ENCODE measurements around the gene TMEM203. TPM values are rescaled to one million over a fixed set of nuclear protein-coding genes. Genes with fewer than 3 reads are reported as not detected.

TMEM203 gene
- total and polyA plus RNA-seq, 2 of the 13 experiments (the other 11 are each of a cell fraction or from before 2014, with no cell fraction given), result 23.4 to 36.7 TPM

DNA sequence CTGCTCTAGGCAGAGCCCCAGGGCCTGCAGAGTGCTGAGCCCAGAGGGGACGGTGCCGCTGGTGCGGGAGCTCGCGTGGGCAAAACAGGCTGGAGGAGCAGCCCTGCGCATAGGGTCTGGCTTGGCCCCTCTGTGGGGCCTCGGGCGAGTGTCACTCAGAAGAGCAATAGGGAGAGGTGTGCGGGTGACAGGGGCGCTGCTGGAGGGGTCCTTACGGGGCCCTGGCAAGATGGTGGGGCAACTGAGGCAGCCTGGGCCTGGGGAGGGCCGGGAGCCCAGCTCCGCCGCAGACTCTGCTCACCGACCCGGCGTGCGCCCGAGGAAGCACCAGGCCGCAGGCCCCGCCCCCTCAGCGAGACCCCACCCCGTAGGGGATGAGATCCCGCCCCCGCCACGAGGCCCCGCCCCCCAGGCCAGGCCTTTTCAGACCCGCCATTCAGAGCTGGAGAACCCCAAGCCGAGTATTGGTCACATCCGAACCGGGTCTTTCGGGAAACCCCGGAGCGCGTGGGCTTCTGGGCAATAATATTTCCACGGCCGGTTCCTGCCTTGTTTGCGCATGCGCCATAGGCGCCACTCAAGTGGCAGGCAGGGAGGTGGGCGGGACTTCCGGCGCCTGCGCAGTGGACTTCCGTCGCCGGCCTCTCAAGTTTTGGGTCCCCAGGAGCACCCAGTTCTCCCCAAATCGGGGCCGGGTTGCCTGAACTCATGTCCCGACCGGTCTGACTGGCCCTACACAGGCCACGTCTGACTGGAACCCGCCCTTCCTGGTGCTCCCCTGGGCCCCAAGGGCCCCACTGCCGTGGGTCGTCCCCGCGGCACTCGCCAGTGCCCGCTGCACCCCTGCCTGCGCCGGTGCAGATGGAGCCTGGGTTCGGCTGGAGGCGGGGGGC is 17.9 kb upstream of the TMEM203 start (continued):
- TF ChIP-seq, protein P1, sequence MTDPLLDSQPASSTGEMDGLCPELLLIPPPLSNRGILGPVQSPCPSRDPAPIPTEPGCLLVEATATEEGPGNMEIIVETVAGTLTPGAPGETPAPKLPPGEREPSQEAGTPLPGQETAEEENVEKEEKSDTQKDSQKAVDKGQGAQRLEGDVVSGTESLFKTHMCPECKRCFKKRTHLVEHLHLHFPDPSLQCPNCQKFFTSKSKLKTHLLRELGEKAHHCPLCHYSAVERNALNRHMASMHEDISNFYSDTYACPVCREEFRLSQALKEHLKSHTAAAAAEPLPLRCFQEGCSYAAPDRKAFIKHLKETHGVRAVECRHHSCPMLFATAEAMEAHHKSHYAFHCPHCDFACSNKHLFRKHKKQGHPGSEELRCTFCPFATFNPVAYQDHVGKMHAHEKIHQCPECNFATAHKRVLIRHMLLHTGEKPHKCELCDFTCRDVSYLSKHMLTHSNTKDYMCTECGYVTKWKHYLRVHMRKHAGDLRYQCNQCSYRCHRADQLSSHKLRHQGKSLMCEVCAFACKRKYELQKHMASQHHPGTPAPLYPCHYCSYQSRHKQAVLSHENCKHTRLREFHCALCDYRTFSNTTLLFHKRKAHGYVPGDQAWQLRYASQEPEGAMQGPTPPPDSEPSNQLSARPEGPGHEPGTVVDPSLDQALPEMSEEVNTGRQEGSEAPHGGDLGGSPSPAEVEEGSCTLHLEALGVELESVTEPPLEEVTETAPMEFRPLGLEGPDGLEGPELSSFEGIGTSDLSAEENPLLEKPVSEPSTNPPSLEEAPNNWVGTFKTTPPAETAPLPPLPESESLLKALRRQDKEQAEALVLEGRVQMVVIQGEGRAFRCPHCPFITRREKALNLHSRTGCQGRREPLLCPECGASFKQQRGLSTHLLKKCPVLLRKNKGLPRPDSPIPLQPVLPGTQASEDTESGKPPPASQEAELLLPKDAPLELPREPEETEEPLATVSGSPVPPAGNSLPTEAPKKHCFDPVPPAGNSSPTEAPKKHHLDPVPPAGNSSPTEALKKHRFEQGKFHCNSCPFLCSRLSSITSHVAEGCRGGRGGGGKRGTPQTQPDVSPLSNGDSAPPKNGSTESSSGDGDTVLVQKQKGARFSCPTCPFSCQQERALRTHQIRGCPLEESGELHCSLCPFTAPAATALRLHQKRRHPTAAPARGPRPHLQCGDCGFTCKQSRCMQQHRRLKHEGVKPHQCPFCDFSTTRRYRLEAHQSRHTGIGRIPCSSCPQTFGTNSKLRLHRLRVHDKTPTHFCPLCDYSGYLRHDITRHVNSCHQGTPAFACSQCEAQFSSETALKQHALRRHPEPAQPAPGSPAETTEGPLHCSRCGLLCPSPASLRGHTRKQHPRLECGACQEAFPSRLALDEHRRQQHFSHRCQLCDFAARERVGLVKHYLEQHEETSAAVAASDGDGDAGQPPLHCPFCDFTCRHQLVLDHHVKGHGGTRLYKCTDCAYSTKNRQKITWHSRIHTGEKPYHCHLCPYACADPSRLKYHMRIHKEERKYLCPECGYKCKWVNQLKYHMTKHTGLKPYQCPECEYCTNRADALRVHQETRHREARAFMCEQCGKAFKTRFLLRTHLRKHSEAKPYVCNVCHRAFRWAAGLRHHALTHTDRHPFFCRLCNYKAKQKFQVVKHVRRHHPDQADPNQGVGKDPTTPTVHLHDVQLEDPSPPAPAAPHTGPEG (CRISPR knock-in tag; IDR thresholded peaks at IDR 0.05), result peak; percentile 21; the same call in 1 of the 2 replicates
- TF ChIP-seq PLRG1 (conservative IDR thresholded peaks at IDR 0.05) (no peak), IKZF4 (CRISPR knock-in tag; IDR thresholded peaks at IDR 0.05; ENCODE audit: borderline replicate concordance, low read depth, not compliant biosample characterization) (no peak), U2AF2 (IDR thresholded peaks at IDR 0.05; ENCODE audit: low read depth, low read length) (no peak), PRPF4 (IDR thresholded peaks at IDR 0.05; ENCODE audit: low read depth, low read length, poor library complexity, severe bottlenecking) (no peak), ZNF335 (CRISPR knock-in tag; IDR thresholded peaks at IDR 0.05) (no peak), MBD4 (IDR thresholded peaks at IDR 0.05; ENCODE audit: borderline replicate concordance, low read length) (no peak), ZFP36L2 (CRISPR knock-in tag; IDR thresholded peaks at IDR 0.05) (no peak), SMARCE1 (IDR thresholded peaks at IDR 0.05; ENCODE audit: borderline replicate concordance) (no peak), NFKB2 (CRISPR knock-in tag; IDR thresholded peaks at IDR 0.05; ENCODE audit: borderline replicate concordance) (no peak), ZNF570 (CRISPR knock-in tag; IDR thresholded peaks at IDR 0.05; ENCODE audit: borderline replicate concordance) (no peak), ZNF33A (CRISPR knock-in tag; IDR thresholded peaks at IDR 0.05; ENCODE audit: borderline replicate concordance) (no peak), ZNF792 (CRISPR knock-in tag; IDR thresholded peaks at IDR 0.05) (no peak), NCOA1 (CRISPR knock-in tag; IDR thresholded peaks at IDR 0.05) (no peak), FOXO1 (CRISPR knock-in tag; IDR thresholded peaks at IDR 0.05) (no peak), HOXA7 (CRISPR knock-in tag; IDR thresholded peaks at IDR 0.05) (no peak), TCF12 (IDR thresholded peaks at IDR 0.05) (no peak), TCF12 (CRISPR knock-in tag; IDR thresholded peaks at IDR 0.05) (no peak)
- TF ChIP-seq, protein P2, sequence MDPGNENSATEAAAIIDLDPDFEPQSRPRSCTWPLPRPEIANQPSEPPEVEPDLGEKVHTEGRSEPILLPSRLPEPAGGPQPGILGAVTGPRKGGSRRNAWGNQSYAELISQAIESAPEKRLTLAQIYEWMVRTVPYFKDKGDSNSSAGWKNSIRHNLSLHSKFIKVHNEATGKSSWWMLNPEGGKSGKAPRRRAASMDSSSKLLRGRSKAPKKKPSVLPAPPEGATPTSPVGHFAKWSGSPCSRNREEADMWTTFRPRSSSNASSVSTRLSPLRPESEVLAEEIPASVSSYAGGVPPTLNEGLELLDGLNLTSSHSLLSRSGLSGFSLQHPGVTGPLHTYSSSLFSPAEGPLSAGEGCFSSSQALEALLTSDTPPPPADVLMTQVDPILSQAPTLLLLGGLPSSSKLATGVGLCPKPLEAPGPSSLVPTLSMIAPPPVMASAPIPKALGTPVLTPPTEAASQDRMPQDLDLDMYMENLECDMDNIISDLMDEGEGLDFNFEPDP (CRISPR knock-in tag; conservative IDR thresholded peaks at IDR 0.05), result no peak
- TF ChIP-seq, protein P3, sequence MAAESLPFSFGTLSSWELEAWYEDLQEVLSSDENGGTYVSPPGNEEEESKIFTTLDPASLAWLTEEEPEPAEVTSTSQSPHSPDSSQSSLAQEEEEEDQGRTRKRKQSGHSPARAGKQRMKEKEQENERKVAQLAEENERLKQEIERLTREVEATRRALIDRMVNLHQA (CRISPR knock-in tag; IDR thresholded peaks at IDR 0.05), result no peak
- TF ChIP-seq, protein P4, sequence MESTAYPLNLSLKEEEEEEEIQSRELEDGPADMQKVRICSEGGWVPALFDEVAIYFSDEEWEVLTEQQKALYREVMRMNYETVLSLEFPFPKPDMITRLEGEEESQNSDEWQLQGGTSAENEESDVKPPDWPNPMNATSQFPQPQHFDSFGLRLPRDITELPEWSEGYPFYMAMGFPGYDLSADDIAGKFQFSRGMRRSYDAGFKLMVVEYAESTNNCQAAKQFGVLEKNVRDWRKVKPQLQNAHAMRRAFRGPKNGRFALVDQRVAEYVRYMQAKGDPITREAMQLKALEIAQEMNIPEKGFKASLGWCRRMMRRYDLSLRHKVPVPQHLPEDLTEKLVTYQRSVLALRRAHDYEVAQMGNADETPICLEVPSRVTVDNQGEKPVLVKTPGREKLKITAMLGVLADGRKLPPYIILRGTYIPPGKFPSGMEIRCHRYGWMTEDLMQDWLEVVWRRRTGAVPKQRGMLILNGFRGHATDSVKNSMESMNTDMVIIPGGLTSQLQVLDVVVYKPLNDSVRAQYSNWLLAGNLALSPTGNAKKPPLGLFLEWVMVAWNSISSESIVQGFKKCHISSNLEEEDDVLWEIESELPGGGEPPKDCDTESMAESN (CRISPR knock-in tag; conservative IDR thresholded peaks at IDR 0.05), result no peak; the same call in 1 of the 2 replicates
